OCI-LY3 (cell line): ENCODE results near the gene KL.

Experiments
- CTCF ChIP-seq: fragments of 200-600, 300-600 bp; sonication (generic); IDR thresholded peaks from 2 replicates; pipeline ENCODE4 v1.5.1; 2014; ENCODE audit warnings: antibody characterized with exemption, low read length, low read depth
- EZH2phosphoT487 ChIP-seq: fragments of 200-600 bp; shearing (Covaris generic); IDR thresholded peaks from 2 replicates; pipeline ENCODE4 v1.6.1; 2018; ENCODE audit warnings: antibody characterized with exemption, mixed run types, low read depth

- TF ChIP-seq CTCF (no peak), EZH2phosphoT487 (no peak)
Measured at GRCh38 chr13:33114146-33114545, 97.9 kb downstream of the KL start.
